Vagina (tissue), 2 donors: ENCODE measurements around the gene MSL1. TPM values are rescaled to one million over a fixed set of nuclear protein-coding genes. Genes with fewer than 3 reads are reported as not detected.

Source experiments
- DNase-seq, 2 donors: peaks; one replicate each; pipeline ENCODE4 v3.0.0-alpha.2; 2017; ENCODE audit errors: extremely low spot score in 2 of 2
- H3K27ac ChIP-seq: fragments of 200-600 bp; sonication (generic); one replicate; pipeline ENCODE4 v1.5.1; 2019
- H3K27me3 ChIP-seq: fragments of 200-600 bp; sonication (generic); one replicate; pipeline ENCODE4 v1.5.1; 2019
- H3K36me3 ChIP-seq, 2 donors: fragments of 200-600 bp; sonication (generic); one replicate each; pipeline ENCODE4 v1.5.1; 2017 to 2019
- H3K4me1 ChIP-seq: fragments of 200-600 bp; sonication (generic); one replicate; pipeline ENCODE4 v1.5.1; 2019
- H3K4me3 ChIP-seq, 2 donors: fragments of 200-600 bp; sonication (generic); 1 replicate in 1 of 2; 2 replicates in 1 of 2; pipeline ENCODE4 v1.5.1; 2016 to 2019
- H3K9me3 ChIP-seq: fragments of 200-600 bp; sonication (generic); one replicate; pipeline ENCODE4 v1.5.1; 2019
- POLR2A ChIP-seq, 2 donors: fragments of 450-650 bp; IDR thresholded peaks; one replicate each; pipeline ENCODE4 v1.6.1; 2017; ENCODE audit warnings: antibody characterized with exemption in 2 of 2, mild to moderate bottlenecking in 2 of 2, moderate library complexity in 2 of 2
- POLR2AphosphoS5 ChIP-seq, 2 donors: sonication (generic); formaldehyde crosslinking; IDR thresholded peaks; one replicate each; pipeline ENCODE4 v1.9.0; 2017; ENCODE audit warnings: antibody characterized with exemption in 2 of 2, mild to moderate bottlenecking in 2 of 2, low read depth in 1 of 2; ENCODE audit not compliant: insufficient read depth in 1 of 2
- intact Hi-C: fragments of 100-400 bp; cut with DNase I; formaldehyde crosslinking; loops from one replicate; pipeline ENCODE4 v1.15.1; 2023
- total RNA-seq: library from RNA; depleted of rRNA; stranded (reverse); fragments of >200 nt; gene quantifications from one replicate; pipeline ENCODE4 v1.2.3, GENCODE V29; 2016
- TF ChIP-seq, protein P1 (sequence below), 3 experiments: fragments of 450-650 bp in 2 of 3; fragments of 200-600 bp in 1 of 3; sonication (generic) in 1 of 3; IDR thresholded peaks; one replicate each; pipeline ENCODE4 v1.5.1; 2017 to 2019; ENCODE audit warnings: antibody characterized with exemption in 3 of 3, mild to moderate bottlenecking in 2 of 3, moderate library complexity in 2 of 3

MSL1 gene
- total RNA-seq, 1 donor from 2014 or later: 62.4 TPM

DNA sequence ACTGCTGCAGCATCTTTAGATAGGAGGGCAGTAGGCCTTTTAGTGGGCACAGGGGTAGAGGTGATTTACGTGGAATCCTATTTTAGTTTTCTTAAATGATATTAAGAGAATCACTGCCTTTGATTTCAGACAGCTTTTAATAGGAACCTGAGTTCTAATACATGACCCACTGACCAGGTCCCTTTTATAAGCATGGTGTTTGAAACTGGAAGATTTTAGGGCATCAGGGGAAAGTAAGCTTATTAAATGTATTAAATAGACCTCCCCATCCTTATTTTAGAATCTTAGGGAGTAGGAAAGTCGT is 2.0 kb downstream of the MSL1 start:
- TF ChIP-seq, protein P1, sequence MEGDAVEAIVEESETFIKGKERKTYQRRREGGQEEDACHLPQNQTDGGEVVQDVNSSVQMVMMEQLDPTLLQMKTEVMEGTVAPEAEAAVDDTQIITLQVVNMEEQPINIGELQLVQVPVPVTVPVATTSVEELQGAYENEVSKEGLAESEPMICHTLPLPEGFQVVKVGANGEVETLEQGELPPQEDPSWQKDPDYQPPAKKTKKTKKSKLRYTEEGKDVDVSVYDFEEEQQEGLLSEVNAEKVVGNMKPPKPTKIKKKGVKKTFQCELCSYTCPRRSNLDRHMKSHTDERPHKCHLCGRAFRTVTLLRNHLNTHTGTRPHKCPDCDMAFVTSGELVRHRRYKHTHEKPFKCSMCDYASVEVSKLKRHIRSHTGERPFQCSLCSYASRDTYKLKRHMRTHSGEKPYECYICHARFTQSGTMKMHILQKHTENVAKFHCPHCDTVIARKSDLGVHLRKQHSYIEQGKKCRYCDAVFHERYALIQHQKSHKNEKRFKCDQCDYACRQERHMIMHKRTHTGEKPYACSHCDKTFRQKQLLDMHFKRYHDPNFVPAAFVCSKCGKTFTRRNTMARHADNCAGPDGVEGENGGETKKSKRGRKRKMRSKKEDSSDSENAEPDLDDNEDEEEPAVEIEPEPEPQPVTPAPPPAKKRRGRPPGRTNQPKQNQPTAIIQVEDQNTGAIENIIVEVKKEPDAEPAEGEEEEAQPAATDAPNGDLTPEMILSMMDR (IDR thresholded peaks at IDR 0.05): no peak
- TF ChIP-seq POLR2AphosphoS5 (IDR thresholded peaks at IDR 0.05; ENCODE audit: insufficient read depth in 1 of 2, low read depth in 1 of 2): no peak
- no peak for TF ChIP-seq POLR2A (IDR thresholded peaks at IDR 0.05)
- intact Hi-C loops: no loop called here
- H3K4me1 ChIP-seq: peaks cover 17% of the 10 kb centered on the region

DNA sequence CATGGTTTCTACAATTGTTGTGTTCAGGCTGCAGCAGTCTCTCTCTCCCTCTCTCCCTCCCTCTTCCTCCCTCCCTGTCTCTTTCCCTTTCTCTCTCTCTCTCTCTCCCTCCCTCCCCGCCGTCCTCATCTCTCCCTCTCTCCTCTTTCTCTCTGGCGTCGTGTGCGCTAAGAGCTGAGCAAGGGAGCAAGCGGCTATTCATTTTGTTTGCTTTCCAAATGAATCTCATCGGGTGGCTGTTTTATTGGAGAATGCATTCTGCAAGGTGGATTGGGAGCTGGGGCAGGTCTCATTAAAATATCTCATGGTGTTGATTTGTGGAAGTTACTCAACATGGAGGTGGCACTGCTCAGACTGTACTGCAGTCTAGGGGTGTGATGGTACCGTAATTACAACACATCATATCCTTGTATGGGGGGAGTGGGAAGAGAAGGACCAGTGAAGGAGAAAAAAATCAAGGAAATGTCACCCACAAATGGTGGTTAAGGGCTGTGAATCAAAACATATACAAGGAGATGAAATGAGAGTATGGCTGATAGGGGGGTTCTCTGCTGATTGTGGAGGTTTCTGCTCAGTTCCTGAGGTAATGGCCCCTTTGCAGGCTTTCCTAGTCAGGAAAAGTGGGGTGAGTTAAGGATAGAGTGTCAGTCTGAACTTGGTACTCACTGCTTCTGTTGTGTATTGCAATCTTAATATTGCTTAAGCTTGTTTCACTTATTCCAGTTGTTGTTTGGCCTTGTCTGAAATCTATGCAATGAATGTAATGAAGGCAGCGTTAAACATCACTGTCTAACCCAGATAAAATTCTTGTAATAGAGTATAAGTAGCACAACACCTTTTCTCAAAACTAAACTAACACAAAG is 2.7 kb downstream of the MSL1 start:
- Histone ChIP-seq H3K27ac (peak overlapping the region; percentile 99), H3K36me3 (peaks cover 0 to 35% of the 10 kb centered on the region in 2 donors), H3K4me3 (peak overlapping the region; percentile 96), H3K9me3 (no peaks in the 10 kb centered on the region), H3K27me3 (no peaks in the 10 kb centered on the region), H3K4me1 (peaks cover 17% of the 10 kb centered on the region)
- intact Hi-C loops: no loop called here
- TF ChIP-seq, protein P1 (IDR thresholded peaks at IDR 0.05): no peak
- TF ChIP-seq POLR2A (IDR thresholded peaks at IDR 0.05): no peak
- TF ChIP-seq POLR2AphosphoS5 (IDR thresholded peaks at IDR 0.05; ENCODE audit: insufficient read depth in 1 of 2, low read depth in 1 of 2): no peak
- DNase-seq: no peak

More for the DNA sequence above, 2.0 kb downstream of the MSL1 start:
- peak overlapping the region; percentile 99 for H3K27ac ChIP-seq
- peak overlapping the region; percentile 96 for H3K4me3 ChIP-seq
- DNase-seq: no peak
- no peaks in the 10 kb centered on the region for H3K27me3 ChIP-seq
- peaks cover 0 to 28% of the 10 kb centered on the region in 2 donors for H3K36me3 ChIP-seq
- no peaks in the 10 kb centered on the region for H3K9me3 ChIP-seq

DNA sequence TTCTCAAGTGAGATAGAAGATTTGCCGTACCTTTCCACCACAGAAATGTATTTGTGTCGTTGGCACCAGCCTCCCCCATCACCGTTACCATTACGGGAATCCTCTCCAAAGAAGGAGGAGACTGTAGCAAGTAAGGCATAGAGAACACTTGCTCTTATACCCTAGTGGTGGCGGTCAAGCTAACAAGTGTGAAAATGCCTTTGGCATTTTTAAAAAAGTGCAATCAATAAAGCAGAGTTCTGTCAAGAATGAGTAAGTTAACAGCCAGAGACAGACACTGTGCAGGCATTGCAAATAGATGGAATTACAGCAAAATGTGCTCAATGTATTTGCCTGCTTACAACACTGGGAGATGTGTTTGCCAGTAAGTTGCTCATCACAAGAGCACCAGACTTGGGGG is 7.7 kb downstream of the MSL1 start:
- Histone ChIP-seq H3K27me3 (no peaks in the 10 kb centered on the region), H3K4me1 (peaks cover 12% of the 10 kb centered on the region), H3K36me3 (peaks cover 0 to 82% of the 10 kb centered on the region in 2 donors), H3K27ac (no peak overlapping the region), H3K4me3 (no peak overlapping the region), H3K9me3 (no peaks in the 10 kb centered on the region)
- TF ChIP-seq POLR2A (IDR thresholded peaks at IDR 0.05) (no peak), POLR2AphosphoS5 (IDR thresholded peaks at IDR 0.05; ENCODE audit: insufficient read depth in 1 of 2, low read depth in 1 of 2) (no peak)
- TF ChIP-seq, protein P1 (IDR thresholded peaks at IDR 0.05): no peak
- intact Hi-C loops: no loop called here
- DNase-seq: no peak

DNA sequence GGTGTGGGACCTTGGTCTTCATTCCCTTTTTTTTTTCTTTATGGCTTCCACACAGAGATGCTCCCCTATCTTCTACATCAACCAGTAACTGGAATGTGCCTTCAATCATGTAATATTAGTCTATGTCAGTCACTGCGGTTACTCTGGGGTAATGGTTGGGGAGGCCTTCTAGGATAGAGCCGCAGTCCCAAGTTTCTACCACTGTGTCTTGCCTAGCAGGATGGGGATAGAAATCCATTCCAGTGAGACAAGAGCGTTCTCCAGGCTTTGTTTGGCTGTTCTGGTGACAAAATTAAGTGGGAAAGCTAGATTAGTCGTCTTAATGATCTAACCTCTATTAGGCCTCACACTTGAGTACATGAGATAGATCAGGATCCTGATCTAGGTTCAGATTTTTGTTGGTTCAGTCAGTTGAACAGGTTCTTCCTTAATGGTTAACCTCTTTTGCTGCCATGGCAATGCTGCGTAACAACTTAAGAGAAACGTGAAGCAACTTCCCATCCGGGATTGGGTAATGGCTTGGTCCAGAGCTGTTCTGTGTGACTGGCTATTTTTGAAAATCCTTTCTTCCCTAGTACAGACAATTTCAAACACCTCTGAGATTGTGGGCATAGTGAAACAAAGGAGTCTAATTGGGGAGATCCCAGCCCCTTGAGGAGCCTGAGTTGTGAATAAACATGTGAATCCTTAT is 8.7 kb downstream of the MSL1 start:
- peak overlapping the region; percentile 21 for H3K27ac ChIP-seq
- TF ChIP-seq POLR2AphosphoS5 (IDR thresholded peaks at IDR 0.05; ENCODE audit: insufficient read depth in 1 of 2, low read depth in 1 of 2): no peak
- TF ChIP-seq, protein P1 (IDR thresholded peaks at IDR 0.05): no peak
- TF ChIP-seq POLR2A (IDR thresholded peaks at IDR 0.05): no peak
- peaks cover 0 to 92% of the 10 kb centered on the region in 2 donors for H3K36me3 ChIP-seq
- H3K4me3 ChIP-seq: no peak overlapping the region
- no peaks in the 10 kb centered on the region for H3K9me3 ChIP-seq
- no peaks in the 10 kb centered on the region for H3K27me3 ChIP-seq
- intact Hi-C loops: no loop called here
- peaks cover 5% of the 10 kb centered on the region for H3K4me1 ChIP-seq
- DNase-seq: no peak

DNA sequence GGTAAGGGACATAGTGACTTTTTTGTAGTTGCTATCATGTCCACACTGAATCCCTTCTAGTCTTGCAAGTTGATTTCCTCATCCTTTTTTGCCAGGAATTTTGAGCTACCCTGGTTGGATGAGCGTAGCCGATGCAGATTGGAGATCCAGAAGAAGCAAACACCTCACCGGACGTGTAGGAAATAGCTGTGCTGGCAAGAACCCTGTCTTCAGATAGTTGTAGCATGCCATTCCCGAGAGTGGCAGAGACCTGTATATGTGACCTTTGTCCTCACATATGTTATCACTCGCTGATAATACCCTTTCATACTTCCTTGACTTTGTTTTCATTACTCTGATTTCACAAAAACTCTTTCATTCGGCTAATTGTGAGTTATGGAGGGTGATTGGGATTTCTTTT is 12.4 kb downstream of the MSL1 start:
- H3K36me3 ChIP-seq: peaks cover 0 to 74% of the 10 kb centered on the region in 2 donors

More for the DNA sequence above, 12.4 kb downstream of the MSL1 start:
- TF ChIP-seq POLR2A (IDR thresholded peaks at IDR 0.05): no peak
- TF ChIP-seq, protein P1 (IDR thresholded peaks at IDR 0.05): no peak
- TF ChIP-seq POLR2AphosphoS5 (IDR thresholded peaks at IDR 0.05; ENCODE audit: insufficient read depth in 1 of 2, low read depth in 1 of 2): no peak
- H3K4me1 ChIP-seq: peaks cover 4% of the 10 kb centered on the region
- H3K9me3 ChIP-seq: no peaks in the 10 kb centered on the region
- intact Hi-C loops: no loop called here
- H3K27ac ChIP-seq: no peak overlapping the region
- H3K4me3 ChIP-seq: no peak overlapping the region
- DNase-seq: no peak
- no peaks in the 10 kb centered on the region for H3K27me3 ChIP-seq
